ENCODE measurements around the gene TMED1. TPM values are rescaled to one million over a fixed set of nuclear protein-coding genes. Genes with fewer than 3 reads are reported as not detected.

TMED1 gene
- total and polyA plus RNA-seq, 2 donors (not counting 3 experiments of a cell fraction or from before 2014, with no cell fraction given): 31.2 to 60.4 TPM

DNA sequence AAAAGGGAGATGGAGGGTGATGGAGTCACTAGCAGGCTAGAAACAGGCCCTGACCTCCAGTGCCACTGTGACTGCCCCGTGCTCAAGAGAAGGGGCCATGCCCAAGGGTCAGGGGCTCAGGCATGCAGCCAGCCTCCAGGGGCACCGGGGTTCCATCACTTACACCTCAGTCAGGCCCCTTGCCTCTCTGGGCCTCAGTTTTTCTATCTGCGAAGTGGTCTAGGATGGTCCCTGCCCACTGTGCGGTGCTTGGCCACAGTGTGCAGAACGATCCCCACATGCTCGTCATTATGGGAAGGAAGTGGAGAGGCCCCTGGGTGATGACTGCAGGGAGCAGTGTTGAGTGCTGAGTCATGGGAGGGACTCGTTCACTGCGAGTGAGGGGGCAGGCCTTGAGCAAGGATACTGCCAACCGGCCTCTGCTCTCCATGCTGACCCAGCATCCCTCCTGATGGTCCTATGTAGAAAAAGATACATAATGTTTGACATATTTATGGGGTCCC is 23.1 kb downstream of the TMED1 start:
- Histone ChIP-seq H3K9me3 (replicated peaks; ENCODE audit: control insufficient read depth, insufficient read depth, low read length) (no peaks in the 10 kb centered on the region), H3K4me2 (ENCODE audit: insufficient read depth, low read length) (no peak overlapping the region), H3K79me2 (ENCODE audit: control insufficient read depth, insufficient read depth, low read length) (peaks cover 1% of the 10 kb centered on the region), H3K36me3 (ENCODE audit: control insufficient read depth in 2 of 2, extremely low read depth in 1 of 2, insufficient read depth in 2 of 2, low read length in 2 of 2) (peaks cover 4 to 34% of the 10 kb centered on the region in 2 experiments), H3K27ac (ENCODE audit: insufficient read depth, low read depth, low read length) (peak overlapping the region; percentile 72), H3K27me3 (ENCODE audit: control insufficient read depth in 2 of 2, insufficient read depth in 2 of 2, low read length in 2 of 2) (no peaks in the 10 kb centered on the region), H4K20me1 (replicated peaks; ENCODE audit: control insufficient read depth, extremely low read depth, insufficient read depth, low read length) (no peaks in the 10 kb centered on the region), H3K4me3 (replicated peaks in 1 of 3; ENCODE audit: insufficient read depth in 1 of 3, low read depth in 1 of 3, low read length in 3 of 3) (no peak overlapping the region), H3K9me1 (replicated peaks; ENCODE audit: control insufficient read depth, extremely low read depth, insufficient read depth, low read length) (no peaks in the 10 kb centered on the region), H2AFZ (ENCODE audit: low read depth, low read length) (no peak overlapping the region), H3K4me1 (ENCODE audit: control insufficient read depth, extremely low read depth, insufficient read depth, low read length) (peaks cover 8% of the 10 kb centered on the region), H3K9ac (replicated peaks; ENCODE audit: extremely low read depth, insufficient read depth, low read length) (no peak overlapping the region)
- TF ChIP-seq MYC (IDR thresholded peaks at IDR 0.05; ENCODE audit: low read depth, low read length) (peak; percentile 74), JUN (IDR thresholded peaks at IDR 0.05; ENCODE audit: borderline replicate concordance, insufficient read depth, insufficient read length, low read depth) (peak; percentile 71), POLR2A (IDR thresholded peaks at IDR 0.05; ENCODE audit: low read depth, low read length) (peak; percentile 21), EZH2 (IDR thresholded peaks at IDR 0.05; ENCODE audit: borderline replicate concordance, low read depth, low read length, severe bottlenecking) (no peak), GATA2 (IDR thresholded peaks at IDR 0.05; ENCODE audit: insufficient read depth, insufficient read length, low read depth, low read length) (no peak), POLR2AphosphoS5 (IDR thresholded peaks at IDR 0.05; ENCODE audit: insufficient read depth, low read depth, low read length) (peak; percentile 84), FOS (IDR thresholded peaks at IDR 0.05; ENCODE audit: borderline replicate concordance, insufficient read depth, low read length) (peak; percentile 85)
- TF ChIP-seq, protein P1, sequence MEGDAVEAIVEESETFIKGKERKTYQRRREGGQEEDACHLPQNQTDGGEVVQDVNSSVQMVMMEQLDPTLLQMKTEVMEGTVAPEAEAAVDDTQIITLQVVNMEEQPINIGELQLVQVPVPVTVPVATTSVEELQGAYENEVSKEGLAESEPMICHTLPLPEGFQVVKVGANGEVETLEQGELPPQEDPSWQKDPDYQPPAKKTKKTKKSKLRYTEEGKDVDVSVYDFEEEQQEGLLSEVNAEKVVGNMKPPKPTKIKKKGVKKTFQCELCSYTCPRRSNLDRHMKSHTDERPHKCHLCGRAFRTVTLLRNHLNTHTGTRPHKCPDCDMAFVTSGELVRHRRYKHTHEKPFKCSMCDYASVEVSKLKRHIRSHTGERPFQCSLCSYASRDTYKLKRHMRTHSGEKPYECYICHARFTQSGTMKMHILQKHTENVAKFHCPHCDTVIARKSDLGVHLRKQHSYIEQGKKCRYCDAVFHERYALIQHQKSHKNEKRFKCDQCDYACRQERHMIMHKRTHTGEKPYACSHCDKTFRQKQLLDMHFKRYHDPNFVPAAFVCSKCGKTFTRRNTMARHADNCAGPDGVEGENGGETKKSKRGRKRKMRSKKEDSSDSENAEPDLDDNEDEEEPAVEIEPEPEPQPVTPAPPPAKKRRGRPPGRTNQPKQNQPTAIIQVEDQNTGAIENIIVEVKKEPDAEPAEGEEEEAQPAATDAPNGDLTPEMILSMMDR (IDR thresholded peaks at IDR 0.05; ENCODE audit: extremely low read depth in 1 of 2, insufficient read depth in 1 of 2, low read depth in 1 of 2, low read length in 2 of 2): no peak
- TF ChIP-seq, protein P2, sequence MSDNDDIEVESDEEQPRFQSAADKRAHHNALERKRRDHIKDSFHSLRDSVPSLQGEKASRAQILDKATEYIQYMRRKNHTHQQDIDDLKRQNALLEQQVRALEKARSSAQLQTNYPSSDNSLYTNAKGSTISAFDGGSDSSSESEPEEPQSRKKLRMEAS (IDR thresholded peaks at IDR 0.05; ENCODE audit: insufficient read depth, insufficient read length): peak; percentile 27
- intact Hi-C loops (cut with micrococcal nuclease): loop anchor here (1.0 kb wide), 2 partner anchors 22 to 96 kb away; no protein-coding TSS in a partner anchor
- ChIA-PET CTCF (no interaction called here), POLR2A (no interaction called here)
- DNase-seq (ENCODE audit: low read depth, low spot score) (peak; percentile 80), FAIRE-seq (peak; percentile 98)
- no TSS peak for BruUV-seq (replicated peaks)
- dilution Hi-C loops (cut with MboI; ENCODE audit: extremely low pct_ligation_motif_present, low sequenced_read_pairs): no loop called here

All from endothelial cell of umbilical vein (primary cell).